ENCODE data around the gene PYDC2.

PYDC2 gene

GRCh38 chr3:191509078-191509477 is 48.1 kb downstream of the PYDC2 start:
- Histone ChIP-seq H3K36me3 (ENCODE audit: control insufficient read depth in 1 of 2, insufficient read depth in 2 of 2, low read length in 2 of 2) (no peaks in the 10 kb centered on the region), H3K27me3 (ENCODE audit: low read depth, low read length) (no peaks in the 10 kb centered on the region), H3K4me1 (ENCODE audit: control insufficient read depth in 1 of 2, insufficient read depth in 2 of 2, low read length in 2 of 2) (no peaks in the 10 kb centered on the region), H3K27ac (ENCODE audit: low read length) (no peak overlapping the region), H3K9me3 (ENCODE audit: control insufficient read depth in 1 of 2, low read length in 2 of 2) (no peaks in the 10 kb centered on the region), H3K4me3 (ENCODE audit: low read depth in 1 of 2, low read length in 2 of 2) (no peak overlapping the region)
